HepG2 (cell line): ENCODE results near the gene APOA1. TPM values are rescaled to one million over a fixed set of nuclear protein-coding genes. Genes with fewer than 3 reads are reported as not detected.
A peak's percentile ranks its signal among the peaks of the same experiment; 100 is the strongest.

ENCODE experiments used
- BRCA1 ChIP-seq: sonication (generic); formaldehyde crosslinking; IDR thresholded peaks from 2 replicates; pipeline ENCODE4 v1.4.0; 2020; ENCODE audit warnings: missing genetic modification reagents
- CBX2 ChIP-seq, 2 experiments: fragments of 200-600 bp in 1 of 2; sonication (generic); formaldehyde crosslinking in 1 of 2; IDR thresholded peaks; 2 replicates each; pipeline versions ENCODE4 v1.7.0 to v1.8.1; 2018 to 2022; ENCODE audit warnings: low read depth in 2 of 2, low read length in 1 of 2, mild to moderate bottlenecking in 1 of 2, missing genetic modification reagents in 1 of 2
- EP300 ChIP-seq, 3 experiments: sonication (generic) in 1 of 3; formaldehyde crosslinking in 1 of 3; IDR thresholded peaks; 2 replicates each; pipeline versions ENCODE4 v1.5.1 to v1.6.1; 2011 to 2020; ENCODE audit warnings: low read depth in 2 of 3, low read length in 2 of 3, borderline replicate concordance in 1 of 3, improper control_type of control experiment in 1 of 3, mild to moderate bottlenecking in 1 of 3, missing genetic modification reagents in 1 of 3, moderate library complexity in 1 of 3
- FOXO4 ChIP-seq: sonication (generic); formaldehyde crosslinking; conservative IDR thresholded peaks from 2 replicates; pipeline ENCODE4 v1.8.1; 2023; ENCODE audit warnings: missing genetic modification reagents
- HCFC1 ChIP-seq: fragments of 150-350 bp; IDR thresholded peaks from 2 replicates; pipeline ENCODE4 v1.6.1; 2014; ENCODE audit warnings: low read depth, low read length
- ISX ChIP-seq: sonication (generic); formaldehyde crosslinking; conservative IDR thresholded peaks from 2 replicates; pipeline ENCODE4 v1.5.0; 2020; ENCODE audit warnings: missing genetic modification reagents
- NFIB ChIP-seq: sonication (generic); formaldehyde crosslinking; IDR thresholded peaks from 2 replicates; pipeline ENCODE4 v1.9.0; 2021; ENCODE audit warnings: missing genetic modification reagents, mild to moderate bottlenecking, borderline replicate concordance
- RORA ChIP-seq: sonication (generic); formaldehyde crosslinking; IDR thresholded peaks from 2 replicates; pipeline ENCODE4 v1.5.0; 2020; ENCODE audit warnings: mild to moderate bottlenecking, missing genetic modification reagents, moderate library complexity
- SIN3B ChIP-seq: fragments of 150-350 bp; IDR thresholded peaks from 2 replicates; pipeline ENCODE4 v1.6.1; 2014; ENCODE audit warnings: low read length
- SOX6 ChIP-seq, 2 experiments: fragments of 450-650 bp in 1 of 2; sonication (generic) in 1 of 2; formaldehyde crosslinking in 1 of 2; IDR thresholded peaks; 2 replicates each; pipeline versions ENCODE4 v1.4.0 to v1.6.1; 2017 to 2020; ENCODE audit warnings: antibody characterized with exemption in 1 of 2, mild to moderate bottlenecking in 1 of 2, missing genetic modification reagents in 1 of 2
- TCF7 ChIP-seq: sonication (generic); IDR thresholded peaks from 2 replicates; pipeline ENCODE4 v1.6.1; 2016; ENCODE audit warnings: antibody characterized with exemption, low read depth
- TFDP1 ChIP-seq: IDR thresholded peaks from 2 replicates; pipeline ENCODE4 v1.6.1; 2016; ENCODE audit warnings: missing compliant biosample characterization, missing genetic modification reagents, borderline replicate concordance
- TRIM22 ChIP-seq: fragments of 450-650 bp; IDR thresholded peaks from 2 replicates; pipeline ENCODE4 v1.6.1; 2017
- ZNF143 ChIP-seq: sonication (generic); formaldehyde crosslinking; IDR thresholded peaks from 2 replicates; pipeline ENCODE4 v1.4.0; 2020; ENCODE audit warnings: missing genetic modification reagents
- ZNF556 ChIP-seq: sonication (generic); formaldehyde crosslinking; IDR thresholded peaks from 2 replicates; pipeline ENCODE4 v1.4.0; 2020; ENCODE audit warnings: mild to moderate bottlenecking, missing genetic modification reagents, borderline replicate concordance
- ZNF747 ChIP-seq: sonication (generic); formaldehyde crosslinking; IDR thresholded peaks from 2 replicates; pipeline ENCODE4 v1.8.1; 2023; ENCODE audit warnings: missing genetic modification reagents, mild to moderate bottlenecking, borderline replicate concordance
- ZSCAN30 ChIP-seq: sonication (generic); formaldehyde crosslinking; IDR thresholded peaks from 2 replicates; pipeline ENCODE4 v1.5.0; 2020; ENCODE audit warnings: mild to moderate bottlenecking, missing genetic modification reagents
- polyA plus RNA-seq, 8 experiments: library from polyadenylated mRNA; depleted of rRNA in 3 of 8; stranded (reverse) in 7 of 8; unstranded in 1 of 8; fragments of >200 nt; fragmentation: Illumina TruSeq in 4 of 8; extraction: Trizol in 4 of 8; gene quantifications; 2 replicates each; pipeline versions ENCODE4 v1.2.1 to v1.2.3, GENCODE V29; 2011 to 2016; ENCODE audit warnings: low read depth in 4 of 8, missing spikeins in 1 of 8, mixed read lengths in 1 of 8; ENCODE audit not compliant: insufficient read depth in 1 of 8
- total RNA-seq, 5 experiments: library from RNA; depleted of rRNA; stranded (reverse); fragments of >200 nt; fragmentation: Illumina TruSeq; extraction: Trizol; gene quantifications; 2 replicates each; pipeline ENCODE4 v1.2.3, GENCODE V29; 2016; ENCODE audit warnings: low read depth in 1 of 5
- TF ChIP-seq, protein P1 (sequence below): sonication (generic); formaldehyde crosslinking; conservative IDR thresholded peaks from 2 replicates; pipeline ENCODE4 v1.8.0; 2022; ENCODE audit warnings: mild to moderate bottlenecking, moderate library complexity, missing genetic modification reagents
- TF ChIP-seq, protein P2 (sequence below): sonication (generic); formaldehyde crosslinking; IDR thresholded peaks from 2 replicates; pipeline ENCODE4 v1.4.0; 2020; ENCODE audit warnings: mild to moderate bottlenecking, missing genetic modification reagents

APOA1 gene
- total and polyA plus RNA-seq, 2 of the 13 experiments (the other 11 are each of a cell fraction or from before 2014, with no cell fraction given): 1,973 to 5,485 TPM

- TF ChIP-seq ZNF143 (CRISPR knock-in tag): 0 out of 2 replicates have a peak, but pooled peaks have one; percentile 49
- no peak for TF ChIP-seq TRIM22
- TF ChIP-seq, protein P1, sequence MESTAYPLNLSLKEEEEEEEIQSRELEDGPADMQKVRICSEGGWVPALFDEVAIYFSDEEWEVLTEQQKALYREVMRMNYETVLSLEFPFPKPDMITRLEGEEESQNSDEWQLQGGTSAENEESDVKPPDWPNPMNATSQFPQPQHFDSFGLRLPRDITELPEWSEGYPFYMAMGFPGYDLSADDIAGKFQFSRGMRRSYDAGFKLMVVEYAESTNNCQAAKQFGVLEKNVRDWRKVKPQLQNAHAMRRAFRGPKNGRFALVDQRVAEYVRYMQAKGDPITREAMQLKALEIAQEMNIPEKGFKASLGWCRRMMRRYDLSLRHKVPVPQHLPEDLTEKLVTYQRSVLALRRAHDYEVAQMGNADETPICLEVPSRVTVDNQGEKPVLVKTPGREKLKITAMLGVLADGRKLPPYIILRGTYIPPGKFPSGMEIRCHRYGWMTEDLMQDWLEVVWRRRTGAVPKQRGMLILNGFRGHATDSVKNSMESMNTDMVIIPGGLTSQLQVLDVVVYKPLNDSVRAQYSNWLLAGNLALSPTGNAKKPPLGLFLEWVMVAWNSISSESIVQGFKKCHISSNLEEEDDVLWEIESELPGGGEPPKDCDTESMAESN (CRISPR knock-in tag): peak; percentile 83
- no peak for TF ChIP-seq FOXO4 (CRISPR knock-in tag)
- no peak; the same call in 1 of the 2 replicates for TF ChIP-seq BRCA1 (CRISPR knock-in tag)
- no peak; the same call in 1 of the 2 replicates for TF ChIP-seq TFDP1 (CRISPR knock-in tag)
- TF ChIP-seq NFIB: no peak
- no peak for TF ChIP-seq SOX6 (IDR thresholded peaks at IDR 0.05)
- peak; percentile 100 for TF ChIP-seq SOX6 (CRISPR knock-in tag; IDR thresholded peaks at IDR 0.05)
- TF ChIP-seq ZSCAN30: no peak
- no peak for TF ChIP-seq RORA (CRISPR knock-in tag)
- TF ChIP-seq HCFC1: no peak
- no peak for TF ChIP-seq ISX (CRISPR knock-in tag)
- no peak for TF ChIP-seq SIN3B
- TF ChIP-seq TCF7: peak; percentile 83
- TF ChIP-seq, protein P2, sequence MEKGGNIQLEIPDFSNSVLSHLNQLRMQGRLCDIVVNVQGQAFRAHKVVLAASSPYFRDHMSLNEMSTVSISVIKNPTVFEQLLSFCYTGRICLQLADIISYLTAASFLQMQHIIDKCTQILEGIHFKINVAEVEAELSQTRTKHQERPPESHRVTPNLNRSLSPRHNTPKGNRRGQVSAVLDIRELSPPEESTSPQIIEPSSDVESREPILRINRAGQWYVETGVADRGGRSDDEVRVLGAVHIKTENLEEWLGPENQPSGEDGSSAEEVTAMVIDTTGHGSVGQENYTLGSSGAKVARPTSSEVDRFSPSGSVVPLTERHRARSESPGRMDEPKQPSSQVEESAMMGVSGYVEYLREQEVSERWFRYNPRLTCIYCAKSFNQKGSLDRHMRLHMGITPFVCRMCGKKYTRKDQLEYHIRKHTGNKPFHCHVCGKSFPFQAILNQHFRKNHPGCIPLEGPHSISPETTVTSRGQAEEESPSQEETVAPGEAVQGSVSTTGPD: no peak; the same call in 1 of the 2 replicates
- TF ChIP-seq ZNF747 (CRISPR knock-in tag): peak; percentile 37; the same call in 1 of the 2 replicates
- TF ChIP-seq CBX2 (IDR thresholded peaks at IDR 0.05; ENCODE audit: low read depth, low read length): no peak
- TF ChIP-seq CBX2 (CRISPR knock-in tag; IDR thresholded peaks at IDR 0.05; ENCODE audit: low read depth): no peak
- peak; percentile 86 to 98 for TF ChIP-seq EP300 (IDR thresholded peaks at IDR 0.05; ENCODE audit: low read depth in 2 of 2, low read length in 2 of 2)
- peak; percentile 97 for TF ChIP-seq EP300 (CRISPR knock-in tag; IDR thresholded peaks at IDR 0.05; ENCODE audit: borderline replicate concordance)
- peak; percentile 68; the same call in 1 of the 2 replicates for TF ChIP-seq ZNF556
Observed at GRCh38 chr11:116832350-116833290, 4.8 kb downstream of the APOA1 start (continued).
